A549 (cell line): ENCODE data around the gene PEX3.

Source experiments
- JUNB ChIP-seq: fragments of >200 bp; sonication (Bioruptor Twin); formaldehyde crosslinking; IDR thresholded peaks from 2 replicates; pipeline ENCODE4 v1.6.1; 2016
- TF ChIP-seq, protein P1 (sequence below): fragments of >200 bp; sonication (Bioruptor Twin); formaldehyde crosslinking; IDR thresholded peaks from 3 replicates; pipeline ENCODE4 v1.5.1; 2016

DNA sequence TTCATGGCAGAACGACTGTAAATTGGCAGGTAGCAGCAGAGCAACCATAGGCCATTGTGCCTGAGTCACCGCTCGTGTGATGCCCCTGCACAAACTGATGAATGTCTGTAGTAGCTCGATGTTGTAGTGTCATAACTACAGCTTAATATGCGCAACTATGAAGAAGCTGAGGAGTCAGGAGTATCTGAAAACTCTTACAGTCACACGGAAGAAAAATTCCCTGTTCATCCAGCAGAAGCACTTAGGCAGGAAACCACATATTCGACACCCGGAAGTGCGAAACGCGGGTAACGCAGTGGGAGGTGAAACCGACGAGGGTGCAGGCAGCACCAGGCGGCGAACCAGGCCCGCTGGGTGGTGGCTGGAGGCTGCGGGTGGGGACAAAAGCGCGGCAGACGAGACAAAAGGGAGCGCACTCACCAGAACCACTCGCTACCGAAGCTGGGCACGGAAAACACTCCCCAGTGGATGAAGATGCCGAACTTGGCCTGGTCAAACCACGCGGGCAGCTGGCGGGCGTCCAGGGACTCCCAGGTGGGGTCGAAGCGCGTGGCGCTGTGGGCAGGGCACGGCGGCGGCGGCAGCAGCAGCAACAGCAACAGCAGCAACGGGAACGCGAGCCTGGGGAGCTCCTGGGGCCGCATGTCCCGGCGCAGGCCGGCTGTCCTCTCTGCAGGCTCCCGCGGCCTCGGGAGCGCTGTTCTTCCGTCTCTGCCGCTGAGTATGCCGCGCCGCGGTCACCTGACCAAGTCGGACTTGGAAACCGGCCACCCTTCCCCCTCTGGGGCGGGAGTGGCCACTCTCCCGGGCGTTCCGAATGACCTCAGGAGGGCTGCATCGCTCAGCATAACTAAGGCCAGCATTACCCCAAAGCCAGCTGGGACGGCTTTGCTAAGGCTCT is 60.6 kb downstream of the PEX3 start, which contains the start of gene FUCA2:
- TF ChIP-seq, protein P1, sequence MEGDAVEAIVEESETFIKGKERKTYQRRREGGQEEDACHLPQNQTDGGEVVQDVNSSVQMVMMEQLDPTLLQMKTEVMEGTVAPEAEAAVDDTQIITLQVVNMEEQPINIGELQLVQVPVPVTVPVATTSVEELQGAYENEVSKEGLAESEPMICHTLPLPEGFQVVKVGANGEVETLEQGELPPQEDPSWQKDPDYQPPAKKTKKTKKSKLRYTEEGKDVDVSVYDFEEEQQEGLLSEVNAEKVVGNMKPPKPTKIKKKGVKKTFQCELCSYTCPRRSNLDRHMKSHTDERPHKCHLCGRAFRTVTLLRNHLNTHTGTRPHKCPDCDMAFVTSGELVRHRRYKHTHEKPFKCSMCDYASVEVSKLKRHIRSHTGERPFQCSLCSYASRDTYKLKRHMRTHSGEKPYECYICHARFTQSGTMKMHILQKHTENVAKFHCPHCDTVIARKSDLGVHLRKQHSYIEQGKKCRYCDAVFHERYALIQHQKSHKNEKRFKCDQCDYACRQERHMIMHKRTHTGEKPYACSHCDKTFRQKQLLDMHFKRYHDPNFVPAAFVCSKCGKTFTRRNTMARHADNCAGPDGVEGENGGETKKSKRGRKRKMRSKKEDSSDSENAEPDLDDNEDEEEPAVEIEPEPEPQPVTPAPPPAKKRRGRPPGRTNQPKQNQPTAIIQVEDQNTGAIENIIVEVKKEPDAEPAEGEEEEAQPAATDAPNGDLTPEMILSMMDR = no peak
- no peak for TF ChIP-seq JUNB
